ENCODE data around the gene TUBA3C.

The TUBA3C gene

GRCh38 chr13:19150226-19150625 lies 31.4 kb downstream of the TUBA3C start:
- in situ Hi-C loops (cut with HindIII; ENCODE audit: low sequenced_read_pairs), result no loop called here
- H3K4me3 ChIP-seq (ENCODE audit: low read depth, low read length), result no peak overlapping the region
- no peak for TF ChIP-seq CTCF (IDR thresholded peaks at IDR 0.05; ENCODE audit: low read depth, low read length, missing control alignments)
- no peak for DNase-seq (ENCODE audit: low read depth)

GRCh38 chr13:19148561-19148960 lies 33.1 kb downstream of the TUBA3C start:
- no peak for TF ChIP-seq CTCF (IDR thresholded peaks at IDR 0.05; ENCODE audit: low read depth, low read length, missing control alignments)
- in situ Hi-C loops (cut with HindIII; ENCODE audit: low sequenced_read_pairs), result no loop called here
- H3K4me3 ChIP-seq (ENCODE audit: low read depth, low read length), result no peak overlapping the region
- DNase-seq (ENCODE audit: low read depth), result no peak
